Erythroblast (primary cell): ENCODE results near the gene RPS6KA2.
"Not testable (repeated sequence)": the region's sequence is repeated elsewhere in the genome, so short reads cannot be mapped to it uniquely, and the experiment has no call there.

ENCODE experiments used
- GATA1 ChIP-seq: IDR thresholded peaks from 2 replicates; pipeline ENCODE4 v1.6.1; 2011; ENCODE audit warnings: low read depth, mild to moderate bottlenecking, control low read depth, low read length, moderate library complexity
- POLR2A ChIP-seq: IDR thresholded peaks from 2 replicates; pipeline ENCODE4 v1.6.1; 2011; ENCODE audit warnings: mild to moderate bottlenecking, low read length

- not testable (repeated sequence) for TF ChIP-seq POLR2A, GATA1
Observed at GRCh38 chr6:166581801-166582200, 45.2 kb downstream of the RPS6KA2 start.
